BLaER1 treated with 17β-estradiol and CSF1 and Interleukin-3, amounts not matched to agents 10 nM and 100 nM (cell line): ENCODE measurements around the gene CPSF4L.

ENCODE experiments used
- H3K27ac ChIP-seq, 11 experiments: shearing (Covaris generic); formaldehyde crosslinking; 2 replicates each; pipeline ENCODE4 v1.8.1; 2022
- H3K27me3 ChIP-seq, 11 experiments: shearing (Covaris generic); formaldehyde crosslinking; 2 replicates each; pipeline ENCODE4 v1.8.1; 2022
- H3K36me3 ChIP-seq, 11 experiments: shearing (Covaris generic); formaldehyde crosslinking; 2 replicates each; pipeline ENCODE4 v1.8.1; 2022
- H3K4me1 ChIP-seq, 10 experiments: shearing (Covaris generic); formaldehyde crosslinking; 2 replicates each; pipeline ENCODE4 v1.8.1; 2022
- H3K4me2 ChIP-seq, 11 experiments: shearing (Covaris generic); formaldehyde crosslinking; 2 replicates each; pipeline ENCODE4 v1.8.1; 2022
- H3K4me3 ChIP-seq, 10 experiments: shearing (Covaris generic); formaldehyde crosslinking; 2 replicates each; pipeline ENCODE4 v1.8.1; 2022
- H3K9ac ChIP-seq, 11 experiments: shearing (Covaris generic); formaldehyde crosslinking; 2 replicates each; pipeline ENCODE4 v1.8.1; 2022
- H3K9me3 ChIP-seq, 11 experiments: shearing (Covaris generic); formaldehyde crosslinking; replicated peaks in 1 of 11; 2 replicates each; pipeline ENCODE4 v1.8.1; 2022
- H4K20me1 ChIP-seq, 11 experiments: shearing (Covaris generic); formaldehyde crosslinking; 2 replicates each; pipeline ENCODE4 v1.8.1; 2022
- Cebpa-rat ChIP-seq, 11 experiments: shearing (Covaris generic); IDR thresholded peaks; 2 replicates each; pipeline ENCODE4 v1.8.1; 2022

The CPSF4L gene

DNA sequence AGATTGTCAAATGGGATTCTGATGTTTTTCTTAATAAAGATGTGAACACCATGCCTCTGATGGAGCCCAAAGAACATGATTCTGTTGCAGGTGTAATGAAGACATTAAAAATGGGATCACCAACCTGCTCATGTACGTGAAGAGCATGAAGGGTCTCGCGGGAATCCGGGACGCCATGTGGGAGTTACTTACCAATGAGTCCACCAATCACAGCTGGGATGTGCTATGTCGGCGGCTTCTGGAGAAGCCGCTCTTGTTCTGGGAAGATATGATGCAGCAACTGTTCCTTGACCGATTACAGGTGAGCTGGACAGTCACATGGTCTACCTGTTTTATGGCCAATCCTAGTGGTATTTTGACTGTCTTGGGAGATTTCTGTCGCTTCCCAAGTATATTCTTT lies 61.2 kb downstream of the CPSF4L start:
- Histone ChIP-seq H3K27ac (no peak overlapping the region), H3K36me3 (peaks cover 91 to 100% (median 96%) of the 10 kb centered on the region in 11 experiments), H3K4me3 (no peak overlapping the region), H3K27me3 (no peaks in the 10 kb centered on the region), H3K9me3 (no peaks in the 10 kb centered on the region), H4K20me1 (peaks cover 0 to 75% (median 17%) of the 10 kb centered on the region in 11 experiments; a peak in 15 of 22 replicates), H3K4me2 (no peak overlapping the region), H3K9ac (no peak overlapping the region), H3K4me1 (no peaks in the 10 kb centered on the region; a peak in 1 of 20 replicates)
- TF ChIP-seq Cebpa-rat (IDR thresholded peaks at IDR 0.05), result no peak

DNA sequence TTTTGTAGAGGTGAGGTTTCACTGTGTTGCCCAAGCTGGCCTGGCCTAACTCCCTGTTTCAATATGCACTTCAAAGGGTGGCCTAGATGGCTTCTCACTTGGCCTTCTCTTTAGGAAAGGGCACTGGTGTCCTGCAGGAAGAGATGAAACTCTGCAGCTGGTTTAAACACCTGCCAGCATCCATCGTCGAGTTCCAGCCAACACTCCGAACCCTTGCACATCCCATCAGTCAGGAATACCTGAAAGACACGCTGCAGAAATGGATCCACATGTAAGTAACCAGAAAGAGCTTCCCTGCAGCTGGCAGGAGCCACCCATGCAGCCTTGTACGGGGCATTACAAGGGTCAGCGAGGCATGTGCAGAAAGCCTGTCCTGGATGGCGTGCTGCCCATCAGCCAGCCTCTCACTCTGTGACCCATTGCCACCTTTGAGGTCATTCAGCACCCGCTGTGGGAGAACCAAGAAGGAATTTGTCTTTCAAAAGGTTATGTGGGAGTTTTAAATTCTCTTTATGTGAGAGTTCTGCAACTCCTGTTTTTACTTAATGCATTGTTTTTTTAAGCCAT lies 61.8 kb downstream of the CPSF4L start:
- H3K4me3 ChIP-seq, result no peak overlapping the region
- peaks cover 85 to 100% (median 90%) of the 10 kb centered on the region in 11 experiments for H3K36me3 ChIP-seq
- H3K27ac ChIP-seq, result no peak overlapping the region
- no peaks in the 10 kb centered on the region for H3K9me3 ChIP-seq
- no peak overlapping the region for H3K9ac ChIP-seq
- no peak overlapping the region for H3K4me2 ChIP-seq
- no peak for TF ChIP-seq Cebpa-rat (IDR thresholded peaks at IDR 0.05)
- peaks cover 0 to 6% (median 3%) of the 10 kb centered on the region in 10 experiments; a peak in 8 of 20 replicates for H3K4me1 ChIP-seq
- H3K27me3 ChIP-seq, result no peaks in the 10 kb centered on the region
- H4K20me1 ChIP-seq, result peaks cover 0 to 69% (median 17%) of the 10 kb centered on the region in 11 experiments; a peak in 15 of 22 replicates

DNA sequence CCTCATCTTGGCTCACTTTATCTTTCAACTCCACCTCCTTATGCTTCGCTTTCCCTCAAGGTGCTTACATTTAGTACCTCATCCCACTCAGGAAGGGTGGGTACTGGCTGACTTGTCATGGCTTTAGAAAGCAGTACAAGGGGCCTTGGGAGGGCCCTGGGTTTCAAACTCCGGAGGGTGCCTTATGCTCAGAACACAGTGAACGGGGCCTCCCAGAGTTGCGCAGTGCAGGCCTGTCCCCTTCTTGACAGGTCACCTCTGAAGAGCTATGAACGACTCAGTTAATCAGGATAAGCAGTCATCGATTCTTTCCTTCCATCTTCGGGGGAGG lies 62.8 kb downstream of the CPSF4L start:
- H3K4me3 ChIP-seq, result no peak overlapping the region
- TF ChIP-seq Cebpa-rat (IDR thresholded peaks at IDR 0.05), result no peak
- H3K27ac ChIP-seq, result no peak overlapping the region
- H3K27me3 ChIP-seq, result no peaks in the 10 kb centered on the region
- peaks cover 1 to 14% (median 9%) of the 10 kb centered on the region in 10 experiments for H3K4me1 ChIP-seq
- no peaks in the 10 kb centered on the region for H3K9me3 ChIP-seq
- H3K36me3 ChIP-seq, result peaks cover 76 to 90% (median 81%) of the 10 kb centered on the region in 11 experiments
- H3K9ac ChIP-seq, result no peak overlapping the region
- peaks cover 0 to 60% (median 17%) of the 10 kb centered on the region in 11 experiments; a peak in 15 of 22 replicates for H4K20me1 ChIP-seq
- no peak overlapping the region for H3K4me2 ChIP-seq
